GM18526 (cell line): ENCODE measurements around the gene SYT1.

ENCODE experiments used
- POLR2A ChIP-seq: IDR thresholded peaks from 3 replicates; pipeline ENCODE4 v1.6.1; 2011; ENCODE audit not compliant: insufficient read length; ENCODE audit errors: extremely low read depth

Gene SYT1

DNA sequence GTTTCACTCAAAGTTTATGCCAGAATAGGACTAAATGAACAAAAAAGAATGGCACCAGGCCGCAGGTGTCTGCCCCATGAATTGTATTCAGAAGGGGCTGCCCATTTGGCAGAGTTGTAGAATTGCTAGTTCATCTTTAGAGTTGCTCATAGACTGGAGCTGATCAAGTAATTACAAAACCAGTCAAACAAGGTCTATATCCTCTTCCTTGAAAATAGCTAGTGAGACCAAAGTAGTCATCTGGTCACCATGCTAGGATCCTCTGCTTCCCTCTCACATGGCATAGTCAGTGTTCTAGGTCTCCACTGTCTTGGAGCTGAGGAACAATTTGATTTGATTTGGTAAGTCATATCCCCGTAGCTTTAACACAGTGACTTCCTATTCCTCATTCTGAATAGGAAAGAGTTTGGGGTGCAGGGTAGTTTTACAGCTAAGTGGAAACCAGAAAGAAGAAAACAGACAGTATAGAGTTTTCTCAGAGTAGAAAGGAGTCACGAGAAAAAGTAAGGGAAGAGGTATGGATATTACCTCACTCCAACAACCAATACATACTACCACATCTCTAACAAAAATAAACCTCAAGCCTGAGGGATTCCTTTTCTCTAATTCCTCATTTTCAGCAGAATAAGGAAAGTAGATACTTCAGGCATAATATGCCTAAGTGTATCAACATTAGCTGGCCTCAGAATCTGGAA is 574.1 kb downstream of the SYT1 start:
- TF ChIP-seq POLR2A: no peak

DNA sequence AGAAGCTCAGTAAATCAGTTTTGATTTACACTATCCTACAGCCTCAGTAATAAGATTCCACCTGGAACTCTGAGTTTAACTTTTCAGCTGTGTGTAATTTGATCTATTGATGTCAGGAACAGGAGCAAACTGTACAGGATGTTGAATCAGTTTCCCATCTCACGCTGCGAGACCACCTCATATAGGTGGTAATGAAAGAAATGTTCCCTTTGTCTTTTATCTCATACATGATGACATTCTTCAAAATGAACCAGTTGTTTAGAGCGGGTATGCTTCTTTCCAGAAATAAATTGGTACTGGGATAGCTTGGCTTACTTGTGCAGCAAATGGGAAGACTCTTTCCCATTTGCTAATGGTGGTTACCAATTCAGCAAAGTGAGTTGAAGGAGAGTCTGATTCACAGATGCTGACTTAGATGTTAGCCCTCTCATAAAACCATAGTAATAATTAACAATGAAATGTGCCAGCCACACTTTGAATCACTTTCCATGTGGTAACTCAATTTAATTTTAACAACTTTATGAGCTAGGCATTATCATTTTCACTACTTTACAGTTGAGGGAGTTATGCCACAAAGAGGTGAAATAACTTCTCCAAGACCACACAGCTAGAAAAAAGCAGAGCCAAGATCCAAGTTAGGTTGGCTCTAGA is 574.7 kb downstream of the SYT1 start:
- TF ChIP-seq POLR2A: no peak

DNA sequence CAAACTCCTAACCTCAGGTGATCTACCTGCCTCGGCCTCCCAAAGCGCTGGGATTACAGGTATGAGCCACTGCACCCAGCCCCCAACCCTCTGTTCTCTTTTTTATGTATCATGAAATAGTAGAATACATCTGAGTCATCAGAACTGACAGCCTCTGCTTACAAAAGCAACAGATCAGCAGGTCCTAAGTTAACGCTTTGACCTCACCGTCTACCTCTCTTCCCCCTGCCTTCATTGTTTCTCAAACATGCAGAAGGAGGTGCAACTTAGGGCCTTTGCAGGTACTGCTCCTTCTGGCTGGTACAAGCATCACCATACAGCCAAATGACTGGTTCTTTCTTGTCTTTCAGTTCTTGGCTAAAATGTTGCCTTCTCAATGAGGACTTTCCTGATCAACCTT is 577.0 kb downstream of the SYT1 start:
- no peak for TF ChIP-seq POLR2A

DNA sequence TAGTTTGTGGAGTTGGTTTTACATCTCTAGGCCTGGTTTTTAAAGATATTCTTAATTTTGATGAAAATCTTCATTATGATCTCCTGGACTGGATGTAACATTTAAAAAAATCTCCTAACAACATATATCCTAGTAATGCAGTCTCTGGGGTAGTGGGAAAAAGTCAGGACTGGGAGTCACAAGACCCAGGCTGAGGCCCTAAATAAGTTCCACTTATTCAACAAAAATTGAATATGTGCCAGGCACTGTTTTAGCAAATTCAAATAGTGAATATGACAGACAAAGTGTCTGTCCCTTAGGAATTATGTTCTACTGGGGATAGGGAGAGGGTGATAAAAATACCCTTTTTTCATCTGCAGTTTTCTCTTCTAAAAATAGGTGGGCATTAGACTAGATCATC is 577.8 kb downstream of the SYT1 start:
- no peak for TF ChIP-seq POLR2A

DNA sequence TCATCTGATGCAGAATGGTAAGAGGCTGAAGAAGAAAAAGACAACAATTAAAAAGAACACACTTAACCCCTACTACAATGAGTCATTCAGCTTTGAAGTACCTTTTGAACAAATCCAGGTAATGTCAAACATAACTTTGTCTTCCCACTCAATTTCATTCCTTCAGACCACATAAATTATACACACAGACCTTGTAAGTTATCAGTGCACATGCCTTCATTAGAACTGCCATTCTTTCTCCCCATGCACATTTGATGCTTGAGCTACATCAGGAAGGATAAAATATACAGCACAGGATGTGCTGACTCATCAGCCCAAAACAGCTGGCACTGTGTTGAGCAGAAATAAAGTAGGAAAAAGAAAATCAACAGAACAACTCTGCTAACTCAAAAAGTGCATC is 579.5 kb downstream of the SYT1 start:
- no peak for TF ChIP-seq POLR2A

DNA sequence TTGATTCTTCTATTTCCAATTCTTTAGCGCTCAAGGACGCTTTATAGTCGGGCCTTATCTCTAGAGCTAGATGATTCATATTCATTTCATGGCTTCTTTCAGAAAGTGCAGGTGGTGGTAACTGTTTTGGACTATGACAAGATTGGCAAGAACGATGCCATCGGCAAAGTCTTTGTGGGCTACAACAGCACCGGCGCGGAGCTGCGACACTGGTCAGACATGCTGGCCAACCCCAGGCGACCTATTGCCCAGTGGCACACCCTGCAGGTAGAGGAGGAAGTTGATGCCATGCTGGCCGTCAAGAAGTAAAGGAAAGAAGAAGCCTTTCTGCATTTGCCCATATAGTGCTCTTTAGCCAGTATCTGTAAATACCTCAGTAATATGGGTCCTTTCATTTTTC is 584.2 kb downstream of the SYT1 start:
- TF ChIP-seq POLR2A: no peak

DNA sequence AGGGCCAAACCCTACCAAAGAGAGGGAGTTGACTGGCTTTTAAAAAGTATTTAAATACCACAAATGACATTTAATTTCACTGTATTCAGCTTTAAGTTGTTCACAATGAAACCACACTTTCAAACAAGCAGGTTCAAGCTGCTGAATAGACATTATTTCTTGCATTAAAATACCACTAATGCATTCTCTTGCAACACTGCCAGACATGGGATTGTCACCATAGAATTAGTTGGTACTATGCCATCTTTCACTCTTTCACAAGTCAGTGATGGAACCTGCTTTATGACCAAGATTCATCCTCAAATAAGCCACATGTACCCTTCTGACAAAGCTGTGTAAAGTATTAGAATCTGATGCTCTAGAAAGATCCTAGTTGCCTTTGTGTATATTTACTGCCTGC is 586.8 kb downstream of the SYT1 start:
- TF ChIP-seq POLR2A: no peak

DNA sequence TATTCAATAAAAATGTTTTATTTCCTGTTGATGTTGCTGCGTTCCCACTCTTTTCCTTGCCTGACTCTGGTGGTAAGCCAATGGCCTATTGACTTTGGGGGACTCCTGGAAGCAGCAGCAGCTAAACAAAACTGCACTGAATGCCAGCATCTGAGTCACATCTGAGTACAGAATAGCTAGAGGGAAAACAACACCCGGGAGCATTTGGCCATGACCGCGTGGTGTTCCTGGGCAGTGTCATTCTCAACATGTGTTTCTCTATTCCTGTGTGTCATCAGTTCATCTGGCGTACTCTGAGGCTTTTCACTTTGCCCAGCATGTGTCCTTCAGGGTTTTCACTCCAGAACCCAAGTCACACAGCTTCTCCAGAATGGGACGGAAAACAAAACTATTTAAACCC is 587.4 kb downstream of the SYT1 start:
- TF ChIP-seq POLR2A: no peak

DNA sequence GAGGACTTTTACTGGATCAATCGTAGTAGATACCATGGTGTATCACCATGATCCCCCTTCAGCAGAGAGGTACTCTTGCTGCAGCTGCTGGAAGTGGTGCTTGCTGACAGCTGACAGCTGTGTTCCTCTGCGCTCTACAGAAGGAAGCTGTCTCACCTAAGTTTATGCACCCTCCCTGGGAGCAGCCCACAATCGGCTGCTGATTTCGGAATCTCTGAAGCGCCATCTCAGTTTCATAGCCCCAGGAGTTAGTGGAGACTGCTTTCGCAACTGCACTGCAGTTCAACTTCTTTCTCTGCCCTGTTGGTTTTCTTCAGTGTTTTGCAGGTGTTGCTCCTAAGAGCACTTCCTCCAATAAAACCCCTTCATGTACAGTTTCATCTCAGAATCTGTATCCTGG is 588.3 kb downstream of the SYT1 start:
- TF ChIP-seq POLR2A: no peak

DNA sequence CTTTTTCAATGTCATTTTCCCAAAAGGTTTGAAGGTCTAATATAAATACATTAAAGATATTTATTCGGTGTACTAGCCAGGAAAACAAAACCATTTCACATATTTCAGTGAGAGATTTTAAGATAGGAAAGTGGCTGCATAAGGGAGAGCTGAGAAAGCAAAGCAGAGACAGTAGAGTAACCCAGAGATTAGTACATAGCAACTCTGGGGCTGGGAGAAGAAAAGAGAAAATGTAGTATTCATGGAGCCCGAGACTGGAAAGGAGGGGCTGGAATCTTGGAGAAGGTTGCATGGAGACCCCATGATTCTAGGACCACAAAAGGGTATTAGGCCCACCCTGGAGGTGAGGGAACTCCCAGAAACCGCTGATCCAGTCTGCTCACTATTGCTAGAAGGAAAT is 589.2 kb downstream of the SYT1 start:
- no peak for TF ChIP-seq POLR2A

DNA sequence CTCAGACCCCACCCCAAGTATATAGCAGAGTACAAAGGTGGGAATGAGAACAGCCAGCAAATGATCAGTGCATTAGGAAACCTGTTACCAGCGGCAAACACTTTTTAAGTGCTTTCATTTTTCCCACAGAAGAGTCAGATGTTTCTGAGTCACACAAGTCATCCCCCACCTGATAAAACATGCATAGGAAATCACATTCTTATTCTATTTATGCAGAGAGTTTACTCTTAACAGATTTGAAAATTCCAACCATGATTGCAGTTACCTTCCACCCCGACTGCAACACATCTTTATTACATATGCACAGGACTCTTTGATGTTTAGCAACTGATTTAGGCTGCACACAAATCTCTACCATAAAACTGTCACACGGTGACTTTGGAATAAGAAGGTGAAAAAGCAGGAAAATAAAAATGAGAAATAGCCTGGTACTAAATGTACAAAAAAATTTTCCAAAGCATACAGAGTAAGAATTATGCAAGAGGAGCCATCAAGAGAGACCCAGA is 589.8 kb downstream of the SYT1 start:
- TF ChIP-seq POLR2A: no peak

DNA sequence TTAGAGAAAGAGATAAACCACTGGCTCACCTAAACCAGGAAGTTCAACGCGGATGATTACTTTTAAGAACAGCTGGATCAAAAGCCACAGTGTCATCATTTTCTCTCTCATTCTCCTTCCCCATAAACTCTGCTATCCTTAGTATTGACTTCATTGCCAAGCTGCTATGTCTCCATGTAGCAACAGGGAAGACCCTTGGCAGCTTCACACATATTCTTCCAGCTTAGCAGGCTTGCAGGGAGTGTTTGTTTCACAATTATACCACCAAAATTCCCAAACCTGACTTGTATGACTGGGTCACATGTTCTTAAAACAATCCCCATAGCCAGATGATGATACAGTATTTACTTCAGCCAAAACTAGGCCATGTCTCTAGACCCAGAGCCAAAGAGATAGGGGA is 590.7 kb downstream of the SYT1 start:
- no peak for TF ChIP-seq POLR2A

DNA sequence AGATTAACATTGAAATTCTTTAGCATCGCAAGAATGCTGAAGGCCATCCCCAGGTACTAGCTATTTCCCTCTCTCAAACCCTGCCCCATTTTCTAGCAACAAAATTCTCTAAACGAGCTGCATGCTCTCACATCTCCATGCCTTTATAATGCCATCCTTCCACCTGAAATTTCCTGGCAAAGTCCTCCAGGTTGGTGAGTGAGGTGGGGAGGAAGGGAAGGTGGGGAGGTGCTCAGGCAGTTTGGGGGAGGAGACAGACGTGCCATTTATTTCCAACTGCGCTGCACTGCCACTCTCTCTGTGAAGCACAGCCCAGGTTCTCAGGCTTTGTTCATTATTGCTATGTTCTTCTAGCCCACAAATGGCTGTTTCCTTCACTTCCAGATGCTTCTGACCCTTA is 617.7 kb downstream of the SYT1 start:
- TF ChIP-seq POLR2A: no peak

DNA sequence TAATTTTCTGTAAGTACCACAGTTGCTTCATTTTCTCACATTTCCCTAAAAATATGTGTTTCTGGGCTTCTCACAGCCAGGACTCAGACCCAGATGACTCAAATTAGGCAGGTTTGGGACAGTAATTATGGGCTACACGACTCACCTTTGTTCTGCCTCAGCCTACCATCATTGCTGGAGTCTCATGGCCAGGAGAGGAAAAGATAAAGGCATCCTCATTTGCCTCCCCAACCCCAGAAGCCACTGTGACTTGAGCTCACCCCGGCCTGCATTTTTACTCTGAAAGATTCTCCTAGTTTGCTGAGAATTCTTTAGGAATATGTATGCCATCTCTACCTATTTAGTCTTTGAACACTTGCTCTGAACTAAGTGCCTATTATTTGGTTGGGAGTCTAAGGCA is 618.3 kb downstream of the SYT1 start:
- no peak for TF ChIP-seq POLR2A

DNA sequence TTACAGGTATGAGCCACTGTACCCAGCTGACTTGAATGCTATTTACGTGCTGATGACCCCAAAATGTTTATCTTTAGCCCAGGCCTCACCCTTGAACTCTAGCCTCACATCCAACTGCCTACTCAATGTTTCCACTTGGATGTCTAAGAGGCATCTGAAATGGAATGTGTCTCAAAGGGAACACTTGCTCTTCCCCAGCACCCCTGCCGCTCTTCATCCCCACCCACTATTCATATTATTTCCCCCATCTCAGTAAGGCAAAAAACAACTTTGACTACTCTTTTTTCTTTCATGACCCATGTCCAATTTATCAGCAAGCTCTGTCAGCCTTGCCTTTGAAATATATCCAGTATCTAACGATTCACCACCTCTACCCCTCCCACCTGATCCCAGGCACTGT is 621.6 kb downstream of the SYT1 start:
- TF ChIP-seq POLR2A: no peak

DNA sequence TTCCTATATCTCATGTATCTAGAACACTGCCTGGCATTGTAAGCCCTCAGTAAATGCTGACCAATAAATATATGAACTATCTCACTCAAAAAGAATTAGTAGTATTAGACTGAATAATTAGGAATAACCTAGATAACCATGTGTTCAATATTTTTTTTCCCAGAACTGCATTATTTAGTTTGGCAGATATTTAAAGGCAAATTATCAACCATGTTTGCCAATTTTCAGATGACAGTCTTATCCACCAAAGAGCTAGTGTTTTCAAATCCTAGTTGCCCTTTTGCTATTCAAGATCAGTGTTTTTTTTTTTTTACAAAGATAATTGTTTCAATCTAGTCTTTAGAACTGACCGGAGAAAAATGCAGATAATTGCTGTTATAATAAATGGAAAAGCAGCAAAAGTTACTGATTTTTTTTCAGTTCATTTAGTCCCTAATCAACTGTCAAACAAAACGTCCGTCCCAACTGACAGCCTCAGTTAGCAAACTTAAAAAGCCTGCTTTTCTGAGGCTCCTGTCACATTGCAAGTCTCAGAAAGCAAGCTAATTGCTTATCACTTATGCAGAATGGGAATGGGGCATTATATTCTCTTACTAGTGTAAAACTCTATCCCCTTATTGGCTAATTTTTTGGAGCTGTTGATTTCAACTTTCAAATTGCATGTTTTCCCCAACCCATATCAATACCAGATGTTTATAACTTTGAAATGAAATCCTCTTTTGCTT is 623.0 kb downstream of the SYT1 start:
- TF ChIP-seq POLR2A: no peak
